Motor neuron (in vitro differentiated cells): ENCODE data around the gene METTL15. TPM values are rescaled to one million over a fixed set of nuclear protein-coding genes. Genes with fewer than 3 reads are reported as not detected.
"Not testable (repeated sequence)": the region's sequence is repeated elsewhere in the genome, so short reads cannot be mapped to it uniquely, and the experiment has no call there.

Experiments used
- ATAC-seq, 8 experiments: fragments of 200-7000 bp; cut with Tn5 transposase; replicated peaks in 6 of 8; 2 replicates each; pipeline ENCODE4 v1.8.0; 2021; ENCODE audit warnings: mild to moderate bottlenecking in 8 of 8, moderate library complexity in 8 of 8
- H3K27ac ChIP-seq, 2 donors: fragments of 250-450 bp; sonication (Bioruptor Pico); 2 replicates each; pipeline ENCODE4 v1.9.0; 2021; ENCODE audit warnings: antibody characterized with exemption in 2 of 2, mild to moderate bottlenecking in 2 of 2, moderate library complexity in 1 of 2
- H3K4me1 ChIP-seq, 2 donors: fragments of 250-450 bp; sonication (Bioruptor Pico); replicated peaks in 1 of 2; 2 replicates each; pipeline ENCODE4 v1.6.1; 2021; ENCODE audit warnings: antibody characterized with exemption in 2 of 2, mild to moderate bottlenecking in 2 of 2, moderate library complexity in 1 of 2
- H3K4me3 ChIP-seq, 5 donors: fragments of 250-450 bp; sonication (Bioruptor Pico); 2 replicates each; pipeline ENCODE4 v1.9.0; 2021; ENCODE audit warnings: antibody characterized with exemption in 5 of 5, mild to moderate bottlenecking in 5 of 5, moderate library complexity in 4 of 5
- WGBS, 10 experiments: fragments of 450-650 bp; shearing (Covaris generic); methylation state at CpG; one replicate each; pipeline ENCODE4 v1.0.0; 2022; 5-methylcytosine and 5-hydroxymethylcytosine counted together
- in situ Hi-C, 9 experiments: fragments of 400-800 bp; cut with MboI; loops; one replicate each; pipeline ENCODE4 v1.15.0; 2021; ENCODE audit warnings: low sequenced_read_pairs in 9 of 9, low pct_unique_long_range_greater_than_20kb in 2 of 9; ENCODE audit not compliant: unreplicated experiment in 9 of 9
- total RNA-seq, 8 experiments: library from RNA; unstranded; fragments of 300-600 nt; gene quantifications; 2 replicates each; pipeline versions ENCODE4 v1.2.3 to v1.2.4, GENCODE V29; 2022

The METTL15 gene
- total RNA-seq, 8 experiments from 2014 or later, result 8.5 to 24.0 (median 13.5) TPM

DNA sequence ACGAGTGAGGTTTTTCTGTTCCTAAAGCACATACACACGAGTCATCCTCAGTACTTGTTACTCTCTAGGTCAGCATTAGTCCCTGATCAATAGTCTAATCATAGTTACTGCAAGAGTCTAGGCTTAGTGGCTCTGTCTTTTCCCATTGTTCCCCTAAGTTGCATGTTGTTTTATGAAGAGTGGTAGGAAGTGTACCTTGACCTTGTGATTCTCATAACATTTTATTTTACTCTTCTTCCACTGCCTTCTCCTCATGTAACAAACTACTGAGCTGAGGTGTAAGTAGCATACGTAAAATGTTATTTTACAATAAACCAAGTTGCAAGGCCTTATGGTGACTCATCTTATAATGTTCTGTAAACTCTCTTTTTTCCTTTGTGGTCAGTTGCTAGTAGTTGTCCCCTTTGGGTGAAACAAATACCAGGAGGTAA, 15.0 kb downstream of the METTL15 start:
- 40 to 90% (median 77%) methylated on average over 1 to 3 of the region's 3 CpGs; no CpG with 5 or more reads in 2 of the 10 experiments for WGBS, 10 experiments
- Histone ChIP-seq H3K4me3 (no peak overlapping the region), H3K27ac (no peak overlapping the region), H3K4me1 (no peaks in the 10 kb centered on the region)
- ATAC-seq, result peak in 2 of 8 experiments; percentile 44 to 53
- in situ Hi-C loops, result no loop called here

DNA sequence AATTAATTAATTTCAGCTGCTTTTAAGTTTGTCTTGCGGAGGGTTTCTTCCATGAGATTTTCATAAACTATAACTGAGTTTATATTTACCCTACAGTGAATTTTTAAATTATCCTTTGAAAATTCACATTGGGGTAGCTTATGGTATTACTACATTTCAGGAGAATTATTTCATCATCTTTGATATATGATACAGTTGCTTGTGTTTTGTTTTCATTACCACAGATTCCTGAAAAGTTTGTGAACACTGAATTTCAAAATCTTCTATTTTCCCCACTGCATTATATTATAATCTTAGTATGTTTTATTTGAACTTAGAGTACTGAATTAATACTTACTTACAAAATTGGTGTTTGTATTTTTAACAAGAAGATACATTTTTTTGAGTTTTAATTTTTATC, 24.4 kb downstream of the METTL15 start:
- Histone ChIP-seq H3K27ac (no peak overlapping the region), H3K4me3 (no peak overlapping the region), H3K4me1 (no peaks in the 10 kb centered on the region)
- no peak for ATAC-seq
- in situ Hi-C loops, result loop anchor here in 1 of 9 experiments (25.0 kb wide), 1 partner anchor 420 kb away; the partner anchor contains the start of gene BDNF
- 17 to 100% (median 60%) methylated on average over 1 of the region's 1 CpG; no CpG with 5 or more reads in 3 of the 10 experiments for WGBS, 10 experiments

DNA sequence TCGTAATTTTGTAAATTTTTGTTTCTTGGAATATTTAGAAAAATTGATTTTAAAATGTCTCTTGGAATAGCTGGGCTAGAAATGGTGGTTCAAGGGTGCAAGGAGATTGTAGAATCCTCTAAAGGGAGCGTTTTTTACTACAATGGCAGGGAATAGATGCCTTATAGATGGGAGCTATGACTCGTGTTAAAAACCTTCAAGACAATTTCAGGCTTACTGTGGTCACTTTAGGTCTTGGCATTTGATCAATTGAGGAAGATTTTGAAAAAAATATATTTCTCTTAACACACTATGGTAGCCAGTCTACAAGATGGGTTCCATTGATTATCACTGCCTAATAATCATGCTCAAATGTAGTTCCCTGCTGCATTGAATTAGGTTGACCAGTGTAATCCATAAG, 25.0 kb downstream of the METTL15 start:
- ATAC-seq, result no peak
- Histone ChIP-seq H3K4me3 (no peak overlapping the region), H3K27ac (no peak overlapping the region), H3K4me1 (no peaks in the 10 kb centered on the region)
- in situ Hi-C loops, result loop anchor here in 1 of 9 experiments (25.0 kb wide), 1 partner anchor 421 kb away; the partner anchor contains the start of gene BDNF
- 86 to 100% (median 96%) methylated on average over 1 to 3 of the region's 3 CpGs for WGBS, 10 experiments

DNA sequence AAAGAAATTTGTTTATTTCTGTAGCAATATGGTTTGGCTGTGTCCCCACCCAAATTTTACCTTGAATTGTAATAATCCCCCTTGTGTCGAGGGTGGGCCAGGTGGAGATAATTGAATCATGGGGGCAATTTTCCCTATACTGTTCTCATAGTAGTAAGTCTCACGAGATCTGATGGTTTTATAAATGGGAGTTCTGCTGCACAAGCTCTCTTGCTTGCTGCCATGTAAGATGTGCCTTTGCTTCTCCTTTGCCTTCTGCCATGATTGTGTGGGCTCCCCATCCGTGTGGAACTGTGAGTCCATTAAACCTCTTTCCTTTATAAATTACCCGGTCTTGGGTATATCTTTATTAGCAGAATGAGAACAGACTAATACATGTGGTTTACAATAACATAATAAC, 28.0 kb downstream of the METTL15 start:
- not testable (repeated sequence) for H3K4me3 ChIP-seq

DNA sequence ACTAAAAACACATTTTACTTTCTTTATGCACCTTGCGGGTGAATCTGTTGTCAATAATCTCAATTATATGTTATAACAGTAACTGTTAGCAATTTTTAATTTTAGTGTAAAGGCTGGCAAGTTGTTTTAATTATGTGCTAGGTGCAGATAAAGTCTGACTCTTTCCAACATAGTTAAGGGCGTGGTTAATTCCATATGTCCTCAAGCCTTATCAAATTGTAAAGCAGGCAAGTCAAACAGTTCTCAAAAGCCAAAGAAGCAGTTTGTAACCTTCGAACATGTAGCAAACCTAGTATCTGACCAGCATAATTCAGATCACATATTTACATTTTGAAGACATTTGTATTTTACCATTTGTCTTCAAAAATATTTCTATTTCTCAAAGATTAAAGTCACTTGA, 29.2 kb downstream of the METTL15 start:
- 92 to 100% (median 98%) methylated on average over 3 of the region's 3 CpGs; no CpG with 5 or more reads in 1 of the 10 experiments for WGBS, 10 experiments
- Histone ChIP-seq H3K4me1 (no peaks in the 10 kb centered on the region), H3K4me3 (no peak overlapping the region), H3K27ac (no peak overlapping the region)
- ATAC-seq, result no peak
- in situ Hi-C loops, result loop anchor here in 1 of 9 experiments (25.0 kb wide), 1 partner anchor 425 kb away; the partner anchor contains the start of gene BDNF

More for the DNA sequence above, 28.0 kb downstream of the METTL15 start:
- in situ Hi-C loops, result loop anchor here in 1 of 9 experiments (25.0 kb wide), 1 partner anchor 424 kb away; the partner anchor contains the start of gene BDNF
- 88 to 100% (median 100%) methylated on average over 1 to 3 of the region's 4 CpGs; no CpG with 5 or more reads in 4 of the 10 experiments for WGBS, 10 experiments
- H3K27ac ChIP-seq, ATAC-seq, H3K4me1 ChIP-seq: not testable (repeated sequence)

DNA sequence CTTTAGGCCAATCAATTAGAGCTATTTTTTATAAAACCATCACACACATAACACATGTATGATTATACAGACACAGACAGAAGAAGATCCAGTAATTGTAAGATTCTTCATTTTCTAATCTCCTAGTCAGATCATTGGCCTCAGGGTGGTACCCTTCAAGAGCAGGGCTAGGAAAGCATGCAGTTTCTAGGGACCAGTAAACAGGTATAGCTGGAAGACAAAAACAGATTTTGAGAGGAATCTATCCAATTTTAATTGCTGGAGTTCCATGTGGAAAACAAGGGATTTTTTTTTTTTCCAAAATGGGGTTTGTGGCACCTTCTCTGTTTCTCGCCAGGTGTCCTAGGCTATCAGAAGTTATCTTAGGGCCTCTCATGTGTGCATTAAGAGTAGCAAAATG, 29.6 kb downstream of the METTL15 start:
- 75 to 100% (median 100%) methylated on average over 1 of the region's 1 CpG; no CpG with 5 or more reads in 2 of the 10 experiments for WGBS, 10 experiments
- in situ Hi-C loops, result loop anchor here in 1 of 9 experiments (25.0 kb wide), 1 partner anchor 426 kb away; the partner anchor contains the start of gene BDNF
- H3K27ac ChIP-seq, result no peak overlapping the region
- no peak for ATAC-seq
- no peaks in the 10 kb centered on the region for H3K4me1 ChIP-seq
- no peak overlapping the region for H3K4me3 ChIP-seq

DNA sequence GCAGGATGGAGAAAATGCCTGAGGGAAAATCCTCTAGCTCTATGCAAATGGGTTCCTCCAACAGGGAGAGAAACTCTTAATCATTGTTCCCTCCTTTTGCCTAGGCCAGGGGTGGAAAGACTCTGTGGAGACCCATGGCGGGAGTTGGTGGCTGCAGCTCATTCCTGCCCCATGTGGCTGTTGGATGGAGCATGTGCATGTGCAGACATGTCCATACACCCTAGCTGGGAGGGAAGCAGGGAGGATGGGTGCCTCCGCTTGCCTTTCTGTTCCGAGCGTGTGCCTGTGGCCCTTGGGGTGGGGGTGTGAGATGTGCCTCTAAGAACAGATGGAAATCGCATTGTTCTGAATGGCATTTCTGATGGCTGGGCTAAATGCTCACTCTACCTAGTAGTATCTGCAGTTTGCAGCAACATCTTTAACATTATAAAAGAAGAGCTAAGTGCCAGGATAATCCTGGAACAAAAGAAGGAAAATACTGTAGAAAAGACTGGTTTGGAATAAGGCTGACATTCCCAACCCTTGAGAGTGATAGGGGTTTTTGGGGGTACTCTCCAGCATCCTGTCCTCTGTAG, 31.7 kb downstream of the METTL15 start:
- H3K4me1 ChIP-seq, result no peaks in the 10 kb centered on the region
- in situ Hi-C loops, result loop anchor here in 1 of 9 experiments (25.0 kb wide), 1 partner anchor 428 kb away; the partner anchor contains the start of gene BDNF
- no peak overlapping the region for H3K27ac ChIP-seq
- 80 to 100% (median 94%) methylated on average over 1 to 5 of the region's 5 CpGs; no CpG with 5 or more reads in 2 of the 10 experiments for WGBS, 10 experiments
- H3K4me3 ChIP-seq, result no peak overlapping the region
- ATAC-seq, result peak in 1 of 8 experiments; percentile 52

DNA sequence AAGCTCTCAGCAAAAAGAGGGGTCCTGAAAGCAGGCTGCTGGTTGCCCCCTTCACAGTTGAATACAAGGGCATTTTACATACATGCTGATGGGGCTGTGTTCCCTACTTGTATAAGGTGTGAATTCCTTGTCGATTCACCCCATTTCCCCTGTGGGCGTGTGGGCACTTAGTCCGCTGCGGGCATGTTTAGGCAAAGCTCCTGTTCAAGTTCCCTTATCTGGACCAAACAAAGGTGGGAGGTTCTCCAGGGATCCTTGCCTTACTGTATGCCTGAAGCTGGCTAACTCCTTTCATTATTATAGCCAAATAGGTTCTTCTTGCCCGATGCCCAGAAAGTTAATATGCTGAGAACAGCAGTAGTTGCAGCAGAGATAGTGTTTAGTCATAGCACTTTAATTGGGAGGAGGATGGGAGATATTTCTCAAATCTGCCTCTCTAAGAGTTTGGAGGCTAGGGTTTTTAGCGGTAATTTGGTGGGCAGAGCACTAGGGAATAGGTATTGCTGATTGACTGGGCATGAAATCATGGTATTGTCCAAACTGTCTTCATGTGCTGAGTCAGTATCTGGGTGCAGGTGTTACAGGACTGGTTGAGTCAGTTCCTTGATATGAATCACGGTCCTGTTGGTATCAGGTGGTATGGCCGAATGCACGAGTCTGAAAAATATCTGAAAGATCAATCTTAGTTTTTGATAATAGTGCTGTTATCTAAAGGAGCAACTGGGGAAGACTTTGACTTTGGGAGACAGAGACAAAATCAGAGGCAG, 32.7 kb downstream of the METTL15 start:
- Histone ChIP-seq H3K4me1 (no peaks in the 10 kb centered on the region), H3K4me3 (no peak overlapping the region), H3K27ac (no peak overlapping the region)
- in situ Hi-C loops, result loop anchor here in 1 of 9 experiments (25.0 kb wide), 1 partner anchor 429 kb away; the partner anchor contains the start of gene BDNF
- 80 to 100% (median 100%) methylated on average over 1 to 8 of the region's 9 CpGs for WGBS, 10 experiments
- no peak for ATAC-seq

DNA sequence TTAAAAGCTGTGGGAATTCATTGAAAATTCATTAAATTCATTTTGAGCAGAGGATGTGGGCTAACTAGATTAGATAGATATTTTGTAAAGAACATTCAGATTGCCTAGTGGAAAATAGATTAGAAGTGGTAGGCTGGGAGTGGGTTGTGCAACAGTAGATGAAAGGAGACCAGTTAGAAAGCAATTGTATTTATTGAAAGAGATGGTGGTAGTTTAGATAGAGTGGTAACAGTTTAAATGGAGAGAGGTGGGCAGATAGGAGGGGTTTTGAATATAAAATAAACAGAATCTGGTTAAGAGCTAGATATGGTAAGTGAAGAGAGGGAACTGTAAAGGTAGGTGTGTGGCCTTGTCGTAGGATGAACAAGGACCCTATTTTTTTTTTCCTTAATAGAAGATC, 34.5 kb downstream of the METTL15 start:
- in situ Hi-C loops, result loop anchor here in 1 of 9 experiments (25.0 kb wide), 1 partner anchor 430 kb away; the partner anchor contains the start of gene BDNF
- no peak for ATAC-seq
- Histone ChIP-seq H3K4me1 (no peaks in the 10 kb centered on the region), H3K4me3 (no peak overlapping the region), H3K27ac (no peak overlapping the region)
- 80 to 100% (median 86%) methylated on average over 1 of the region's 1 CpG; no CpG with 5 or more reads in 1 of the 10 experiments for WGBS, 10 experiments

DNA sequence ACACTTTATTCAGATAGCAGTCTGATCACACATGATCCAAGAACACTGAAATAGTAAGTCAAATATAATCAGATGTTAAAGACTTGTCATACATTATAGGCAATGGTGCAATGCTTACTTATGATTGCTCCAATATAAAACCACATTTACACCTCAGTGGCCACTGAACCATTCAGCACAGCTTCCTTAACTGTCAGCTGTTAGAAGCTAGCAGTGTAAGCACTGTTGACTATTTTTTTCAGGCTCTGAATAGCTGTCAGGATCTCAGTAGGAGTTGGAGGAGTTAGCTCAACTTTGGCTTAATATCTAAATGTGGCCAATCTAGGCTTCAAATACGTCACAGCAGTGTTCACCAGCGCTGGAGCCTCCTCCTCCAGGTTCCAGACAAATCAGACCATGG, 36.6 kb downstream of the METTL15 start:
- in situ Hi-C loops, result loop anchor here in 1 of 9 experiments (25.0 kb wide), 1 partner anchor 433 kb away; the partner anchor contains the start of gene BDNF
- 85 to 100% (median 93%) methylated on average over 2 of the region's 2 CpGs; no CpG with 5 or more reads in 4 of the 10 experiments for WGBS, 10 experiments
- Histone ChIP-seq H3K4me3 (no peak overlapping the region), H3K27ac (no peak overlapping the region), H3K4me1 (no peaks in the 10 kb centered on the region)
- peak in 1 of 8 experiments; percentile 16 for ATAC-seq

DNA sequence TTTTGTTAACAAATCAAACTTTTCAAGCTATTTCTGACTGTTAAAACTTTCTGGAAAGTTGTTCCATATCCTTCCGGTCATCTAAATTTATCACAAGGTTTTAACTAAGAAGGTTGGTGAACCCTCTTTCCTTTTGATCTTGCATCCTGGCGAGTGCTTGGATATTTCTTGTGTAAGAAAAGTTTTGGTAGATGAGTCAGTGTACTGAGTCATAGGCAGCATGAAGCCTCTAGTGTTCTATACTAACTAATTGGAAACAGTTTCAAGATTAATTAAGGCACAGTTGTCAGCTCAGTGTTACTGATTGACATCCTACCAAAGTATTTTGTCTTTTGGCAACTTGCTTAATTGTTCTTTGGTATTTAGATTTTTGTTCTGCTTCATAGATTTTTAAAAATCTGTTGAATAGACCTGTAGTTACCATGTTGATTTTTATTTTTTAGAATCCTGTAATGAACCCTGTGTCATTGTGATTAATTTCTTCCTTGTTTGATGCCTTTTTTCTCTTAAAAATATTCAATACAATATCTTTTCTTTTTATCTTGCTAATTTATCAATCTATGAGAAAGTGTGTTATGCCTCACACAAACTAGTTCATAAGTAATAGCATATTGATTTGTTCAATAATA, 38.0 kb downstream of the METTL15 start:
- no peaks in the 10 kb centered on the region for H3K4me1 ChIP-seq
- in situ Hi-C loops, result loop anchor here in 1 of 9 experiments (25.0 kb wide), 1 partner anchor 434 kb away; the partner anchor contains the start of gene BDNF
- H3K27ac ChIP-seq, result no peak overlapping the region
- no peak overlapping the region for H3K4me3 ChIP-seq
- peak in 3 of 8 experiments; percentile 19 to 96 (median 94) for ATAC-seq
- 0 to 100% (median 80%) methylated on average over 1 to 2 of the region's 2 CpGs; no CpG with 5 or more reads in 1 of the 10 experiments for WGBS, 10 experiments

DNA sequence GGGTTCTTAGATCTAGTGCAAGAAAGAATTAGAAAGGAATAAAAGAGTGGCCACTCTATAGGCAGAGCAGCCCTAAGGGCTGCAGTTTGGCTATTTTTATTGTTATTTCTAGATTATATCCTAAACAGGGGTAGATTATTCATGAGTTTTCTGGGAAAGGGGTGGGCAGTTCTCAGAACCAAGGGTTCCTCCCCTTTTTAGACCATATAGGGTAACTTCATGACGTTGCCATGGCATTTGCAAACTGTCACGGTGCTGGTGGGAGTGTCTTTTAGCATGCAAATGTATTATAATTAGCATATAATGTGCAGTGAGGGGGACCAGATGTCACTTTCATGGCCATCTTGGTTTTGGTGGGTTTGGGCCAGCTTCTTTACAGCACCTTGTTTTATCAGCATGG, 44.6 kb downstream of the METTL15 start:
- in situ Hi-C loops, result no loop called here
- WGBS, 10 experiments, result 50 to 100% (median 77%) methylated on average over 2 of the region's 2 CpGs; no CpG with 5 or more reads in 5 of the 10 experiments
- peak in 1 of 8 experiments; percentile 23 for ATAC-seq
- H3K27ac ChIP-seq, result no peak overlapping the region
- no peak overlapping the region for H3K4me3 ChIP-seq
- H3K4me1 ChIP-seq, result no peaks in the 10 kb centered on the region
